ENCODE data around the gene SEMA4F. TPM values are rescaled to one million over a fixed set of nuclear protein-coding genes. Genes with fewer than 3 reads are reported as not detected.

Gene SEMA4F, protein sequence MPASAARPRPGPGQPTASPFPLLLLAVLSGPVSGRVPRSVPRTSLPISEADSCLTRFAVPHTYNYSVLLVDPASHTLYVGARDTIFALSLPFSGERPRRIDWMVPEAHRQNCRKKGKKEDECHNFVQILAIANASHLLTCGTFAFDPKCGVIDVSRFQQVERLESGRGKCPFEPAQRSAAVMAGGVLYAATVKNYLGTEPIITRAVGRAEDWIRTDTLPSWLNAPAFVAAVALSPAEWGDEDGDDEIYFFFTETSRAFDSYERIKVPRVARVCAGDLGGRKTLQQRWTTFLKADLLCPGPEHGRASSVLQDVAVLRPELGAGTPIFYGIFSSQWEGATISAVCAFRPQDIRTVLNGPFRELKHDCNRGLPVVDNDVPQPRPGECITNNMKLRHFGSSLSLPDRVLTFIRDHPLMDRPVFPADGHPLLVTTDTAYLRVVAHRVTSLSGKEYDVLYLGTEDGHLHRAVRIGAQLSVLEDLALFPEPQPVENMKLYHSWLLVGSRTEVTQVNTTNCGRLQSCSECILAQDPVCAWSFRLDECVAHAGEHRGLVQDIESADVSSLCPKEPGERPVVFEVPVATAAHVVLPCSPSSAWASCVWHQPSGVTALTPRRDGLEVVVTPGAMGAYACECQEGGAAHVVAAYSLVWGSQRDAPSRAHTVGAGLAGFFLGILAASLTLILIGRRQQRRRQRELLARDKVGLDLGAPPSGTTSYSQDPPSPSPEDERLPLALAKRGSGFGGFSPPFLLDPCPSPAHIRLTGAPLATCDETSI
- 10 to 100 TPM in 1 of 4 donors, 1 to 10 TPM in 3; 2.7 to 11.5 (median 3.6) TPM for total RNA-seq

DNA sequence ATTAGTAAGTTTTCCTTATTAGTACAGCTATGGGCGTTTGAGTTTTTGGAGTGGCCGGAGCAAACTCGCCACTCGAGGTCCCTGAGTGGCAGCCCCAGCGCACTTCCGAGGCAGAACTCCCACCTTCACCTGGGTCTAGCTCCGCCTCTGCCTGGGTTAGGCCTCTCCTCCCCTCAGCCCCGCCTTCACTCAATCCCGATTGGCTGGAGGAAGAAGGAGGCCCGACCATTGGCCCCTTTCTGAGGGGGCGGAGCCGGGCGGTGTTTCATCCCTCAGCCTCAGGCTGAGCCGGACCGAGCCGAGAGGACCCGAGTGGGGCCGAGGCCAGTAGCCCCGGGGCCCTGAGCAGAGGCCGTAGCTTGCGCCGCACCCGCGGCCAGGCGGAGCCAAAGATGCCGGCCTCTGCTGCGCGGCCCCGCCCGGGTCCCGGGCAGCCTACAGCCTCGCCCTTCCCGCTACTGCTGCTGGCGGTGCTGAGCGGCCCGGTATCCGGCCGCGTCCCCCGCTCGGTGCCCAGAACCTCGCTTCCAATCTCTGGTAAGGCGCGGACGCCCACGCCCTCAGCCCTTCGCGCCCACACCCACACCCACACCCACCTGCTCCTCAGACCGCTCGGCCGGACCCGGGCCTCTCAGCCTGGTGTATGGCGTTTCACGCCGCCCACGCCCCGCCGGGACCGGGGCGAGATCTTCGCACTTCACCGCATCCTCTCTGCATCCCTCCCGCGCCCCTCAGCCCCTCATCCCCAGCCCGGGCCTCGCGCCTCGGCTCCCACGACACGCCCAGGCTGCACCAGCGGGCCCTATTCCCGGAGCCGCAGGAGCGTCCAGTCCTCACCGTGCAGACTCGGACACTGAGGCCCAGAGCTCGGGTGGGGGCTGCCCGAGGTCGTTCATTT, at the start of gene SEMA4F:
SEMA4F (plus strand) TSS at position 263 of the 898 bp plus-strand sequence; CDS start at position 393, 130 bp downstream.
- peaks cover 9% of the 10 kb centered on the region for H3K27me3 ChIP-seq
- peak within 1 kb of the TSS in 3 of 4 donors; percentile 76 to 79 (median 77) for H3K27ac ChIP-seq
- H3K9me3 ChIP-seq, result no peaks in the 10 kb centered on the region
- peak; percentile 100 for ATAC-seq
- peak within 1 kb of the TSS; percentile 40 to 81 for H3K4me3 ChIP-seq
- TF ChIP-seq, protein P1, sequence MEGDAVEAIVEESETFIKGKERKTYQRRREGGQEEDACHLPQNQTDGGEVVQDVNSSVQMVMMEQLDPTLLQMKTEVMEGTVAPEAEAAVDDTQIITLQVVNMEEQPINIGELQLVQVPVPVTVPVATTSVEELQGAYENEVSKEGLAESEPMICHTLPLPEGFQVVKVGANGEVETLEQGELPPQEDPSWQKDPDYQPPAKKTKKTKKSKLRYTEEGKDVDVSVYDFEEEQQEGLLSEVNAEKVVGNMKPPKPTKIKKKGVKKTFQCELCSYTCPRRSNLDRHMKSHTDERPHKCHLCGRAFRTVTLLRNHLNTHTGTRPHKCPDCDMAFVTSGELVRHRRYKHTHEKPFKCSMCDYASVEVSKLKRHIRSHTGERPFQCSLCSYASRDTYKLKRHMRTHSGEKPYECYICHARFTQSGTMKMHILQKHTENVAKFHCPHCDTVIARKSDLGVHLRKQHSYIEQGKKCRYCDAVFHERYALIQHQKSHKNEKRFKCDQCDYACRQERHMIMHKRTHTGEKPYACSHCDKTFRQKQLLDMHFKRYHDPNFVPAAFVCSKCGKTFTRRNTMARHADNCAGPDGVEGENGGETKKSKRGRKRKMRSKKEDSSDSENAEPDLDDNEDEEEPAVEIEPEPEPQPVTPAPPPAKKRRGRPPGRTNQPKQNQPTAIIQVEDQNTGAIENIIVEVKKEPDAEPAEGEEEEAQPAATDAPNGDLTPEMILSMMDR (IDR thresholded peaks at IDR 0.05), result no peak
- no peak for TF ChIP-seq EP300 (IDR thresholded peaks at IDR 0.05)
- peak; percentile 44 to 52 for TF ChIP-seq POLR2A (IDR thresholded peaks at IDR 0.05)
- TF ChIP-seq POLR2AphosphoS5 (IDR thresholded peaks at IDR 0.05), result peak; percentile 19
- H3K36me3 ChIP-seq, result peaks cover 0 to 24% of the 10 kb centered on the region in 2 donors
- WGBS, 2 donors (ENCODE audit: low coverage in 1 of 2), result 0 to 2% methylated on average over 7 to 30 of the region's 79 CpGs
- H3K4me1 ChIP-seq, result peaks cover 0 to 15% (median 4%) of the 10 kb centered on the region in 3 donors

DNA sequence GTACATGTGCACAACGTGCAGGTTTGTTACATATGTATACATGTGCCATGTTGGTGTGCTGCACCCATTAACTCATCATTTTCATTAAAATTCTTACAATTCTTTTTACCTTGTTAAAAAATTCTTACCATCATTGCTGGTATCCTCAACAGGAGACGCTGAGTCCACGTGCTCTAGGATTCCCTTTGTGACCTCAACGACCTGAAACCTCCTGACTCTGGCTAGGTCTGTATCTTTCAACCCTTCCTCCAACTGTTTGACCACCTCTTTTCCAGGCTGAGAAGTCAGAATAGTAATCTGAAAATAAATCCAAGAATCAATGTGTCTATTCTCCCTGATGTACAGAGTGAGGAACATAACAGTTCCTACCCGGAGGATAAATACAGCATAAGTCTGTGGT, 47.1 kb upstream of the SEMA4F start:
- H3K9me3 ChIP-seq, result no peaks in the 10 kb centered on the region

DNA sequence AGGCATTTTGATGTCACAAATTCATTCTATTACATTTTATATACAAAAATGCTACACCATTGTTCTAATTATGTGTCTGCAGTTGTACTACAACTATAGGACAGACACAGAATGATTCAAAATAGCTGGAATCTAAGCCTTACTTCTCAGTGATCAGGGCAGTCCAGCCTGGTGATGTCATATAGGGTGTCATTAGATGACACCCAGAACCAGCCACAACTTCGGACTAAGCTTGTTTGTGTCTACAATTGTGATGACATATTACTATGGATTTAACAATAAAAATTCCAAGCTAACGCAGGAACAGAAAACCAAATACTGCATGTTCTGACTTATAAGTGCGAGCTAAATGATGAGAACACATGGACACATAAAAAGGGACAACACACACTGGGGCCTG, 36.9 kb upstream of the SEMA4F start:
- Histone ChIP-seq H3K4me1 (no peaks in the 10 kb centered on the region), H3K36me3 (no peaks in the 10 kb centered on the region), H3K27me3 (peaks cover 55% of the 10 kb centered on the region), H3K9me3 (no peaks in the 10 kb centered on the region), H3K4me3 (no peak overlapping the region), H3K27ac (no peak overlapping the region)
- TF ChIP-seq EP300 (IDR thresholded peaks at IDR 0.05), result no peak
- TF ChIP-seq POLR2A (IDR thresholded peaks at IDR 0.05), result no peak
- TF ChIP-seq POLR2AphosphoS5 (IDR thresholded peaks at IDR 0.05), result no peak
- TF ChIP-seq, protein P1 (IDR thresholded peaks at IDR 0.05), result no peak
- WGBS, 2 donors (ENCODE audit: low coverage in 1 of 2), result 40 to 77% methylated on average over 1 to 3 of the region's 3 CpGs
- ATAC-seq, result no peak

More for the DNA sequence above, 47.1 kb upstream of the SEMA4F start:
- Histone ChIP-seq H3K4me3 (no peak overlapping the region), H3K27me3 (peaks cover 51% of the 10 kb centered on the region), H3K4me1 (no peaks in the 10 kb centered on the region), H3K36me3 (no peaks in the 10 kb centered on the region), H3K27ac (no peak overlapping the region)
- no peak for ATAC-seq
- 50 to 59% methylated on average over 5 of the region's 5 CpGs for WGBS, 2 donors (ENCODE audit: low coverage in 1 of 2)
- TF ChIP-seq EP300 (IDR thresholded peaks at IDR 0.05) (no peak), POLR2A (IDR thresholded peaks at IDR 0.05) (no peak), POLR2AphosphoS5 (IDR thresholded peaks at IDR 0.05) (no peak)
- TF ChIP-seq, protein P1 (IDR thresholded peaks at IDR 0.05), result no peak

DNA sequence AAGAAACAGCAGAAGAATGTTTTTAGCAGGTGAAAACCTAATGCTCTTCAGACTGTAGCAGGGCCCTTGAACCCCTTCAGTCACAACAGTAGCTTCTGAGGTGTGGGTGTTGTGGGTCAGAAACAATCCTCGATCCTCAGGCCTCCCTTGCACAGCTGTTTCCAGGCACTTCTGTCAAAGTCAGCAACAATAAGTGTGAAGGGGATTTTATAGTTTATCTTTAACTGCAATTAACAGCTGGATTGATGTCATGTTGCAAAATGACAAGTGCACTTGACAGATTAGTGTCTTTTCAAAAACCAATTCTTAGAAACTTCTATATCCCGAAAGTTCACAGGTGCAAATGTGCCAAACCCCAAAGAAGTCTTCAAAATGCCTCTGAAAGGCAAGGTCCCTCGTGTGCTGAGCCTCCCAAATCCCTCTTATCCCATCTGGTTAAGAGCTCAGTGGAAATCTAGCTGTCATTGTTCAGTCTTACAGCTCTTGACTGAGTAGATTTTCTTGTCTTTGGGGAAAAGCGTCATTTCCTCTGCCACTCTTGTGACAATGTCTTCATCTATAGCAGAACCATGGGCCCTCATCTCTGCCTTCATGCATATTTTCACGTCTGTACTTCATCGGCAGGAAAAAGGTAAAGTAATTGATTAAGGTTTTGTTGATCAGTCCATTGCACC, 35.5 kb upstream of the SEMA4F start:
- no peak for TF ChIP-seq EP300 (IDR thresholded peaks at IDR 0.05)
- TF ChIP-seq POLR2A (IDR thresholded peaks at IDR 0.05), result no peak
- TF ChIP-seq, protein P1 (IDR thresholded peaks at IDR 0.05), result no peak
- TF ChIP-seq POLR2AphosphoS5 (IDR thresholded peaks at IDR 0.05), result no peak
- no peak overlapping the region for H3K27ac ChIP-seq

More for the DNA sequence above, 35.5 kb upstream of the SEMA4F start:
- WGBS, 2 donors (ENCODE audit: low coverage in 1 of 2), result 58 to 59% methylated on average over 4 to 6 of the region's 6 CpGs
- Histone ChIP-seq H3K36me3 (no peaks in the 10 kb centered on the region), H3K4me3 (no peak overlapping the region), H3K4me1 (no peaks in the 10 kb centered on the region), H3K27me3 (peaks cover 43% of the 10 kb centered on the region), H3K9me3 (no peaks in the 10 kb centered on the region)
- ATAC-seq, result no peak

Measured in gastroesophageal sphincter (tissue), 4 donors.